Neural crest cell (in vitro differentiated cells): Measurements from ENCODE around the gene IQCN. TPM values are rescaled to one million over a fixed set of nuclear protein-coding genes. Genes with fewer than 3 reads are reported as not detected.

Source experiments
- DNase-seq: peaks from one replicate; pipeline ENCODE4 v3.0.0; 2021; ENCODE audit warnings: low read depth, mixed read lengths, low spot score
- H3K27ac Mint-ChIP-seq: one replicate; pipeline ENCODE4 v1.8.0; 2021; ENCODE audit warnings: mild to moderate bottlenecking, mixed read lengths; ENCODE audit not compliant: unreplicated experiment
- H3K27me3 Mint-ChIP-seq: 2 replicates; pipeline ENCODE4 v1.8.0; 2021; ENCODE audit warnings: low read depth, mild to moderate bottlenecking, mixed read lengths
- H3K36me3 Mint-ChIP-seq: 2 replicates; pipeline ENCODE4 v1.8.0; 2021; ENCODE audit warnings: low read depth, mild to moderate bottlenecking, mixed read lengths
- H3K4me1 Mint-ChIP-seq: 2 replicates; pipeline ENCODE4 v1.8.0; 2021; ENCODE audit warnings: mixed read lengths
- H3K4me3 Mint-ChIP-seq: one replicate; pipeline ENCODE4 v1.8.0; 2021; ENCODE audit warnings: mild to moderate bottlenecking, mixed read lengths
- H3K9me3 Mint-ChIP-seq: 2 replicates; pipeline ENCODE4 v1.8.0; 2021; ENCODE audit warnings: mixed read lengths
- total RNA-seq: library from RNA; stranded (reverse); gene quantifications from 2 replicates; pipeline ENCODE4 v1.2.1, GENCODE V29; 2021
- TF ChIP-seq, protein P1 (sequence below): fragments of 200-600 bp; sonication (generic); conservative IDR thresholded peaks from 2 replicates; pipeline ENCODE4 v1.5.0; 2021; ENCODE audit warnings: antibody characterized with exemption, mild to moderate bottlenecking

IQCN gene
- total RNA-seq, 1 donor from 2014 or later = 2.2 TPM

- H3K27ac Mint-ChIP-seq = peak overlapping the region; percentile 99
Observed at GRCh38 chr19:18279516-18280246, 5.4 kb upstream of the IQCN start.

DNA sequence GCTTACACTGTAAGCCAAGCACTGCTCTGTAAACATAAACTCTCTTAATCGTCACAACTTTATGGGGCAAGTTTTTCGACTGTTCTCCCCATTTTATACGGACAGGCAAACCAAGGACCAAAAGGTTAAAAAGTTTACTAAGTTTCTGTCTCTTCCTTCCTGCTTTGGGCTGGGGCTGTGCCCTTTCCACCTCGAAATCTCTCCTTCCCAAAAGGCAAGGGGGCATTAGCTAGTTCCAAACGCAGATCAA, 4.9 kb upstream of the IQCN start:
- Mint-ChIP-seq H3K27me3 (peaks cover 7% of the 10 kb centered on the region), H3K36me3 (peaks cover 8% of the 10 kb centered on the region), H3K4me3 (peak overlapping the region; percentile 97), H3K4me1 (peaks cover 24% of the 10 kb centered on the region), H3K9me3 (no peaks in the 10 kb centered on the region), H3K27ac (no peak overlapping the region)
- TF ChIP-seq, protein P1, sequence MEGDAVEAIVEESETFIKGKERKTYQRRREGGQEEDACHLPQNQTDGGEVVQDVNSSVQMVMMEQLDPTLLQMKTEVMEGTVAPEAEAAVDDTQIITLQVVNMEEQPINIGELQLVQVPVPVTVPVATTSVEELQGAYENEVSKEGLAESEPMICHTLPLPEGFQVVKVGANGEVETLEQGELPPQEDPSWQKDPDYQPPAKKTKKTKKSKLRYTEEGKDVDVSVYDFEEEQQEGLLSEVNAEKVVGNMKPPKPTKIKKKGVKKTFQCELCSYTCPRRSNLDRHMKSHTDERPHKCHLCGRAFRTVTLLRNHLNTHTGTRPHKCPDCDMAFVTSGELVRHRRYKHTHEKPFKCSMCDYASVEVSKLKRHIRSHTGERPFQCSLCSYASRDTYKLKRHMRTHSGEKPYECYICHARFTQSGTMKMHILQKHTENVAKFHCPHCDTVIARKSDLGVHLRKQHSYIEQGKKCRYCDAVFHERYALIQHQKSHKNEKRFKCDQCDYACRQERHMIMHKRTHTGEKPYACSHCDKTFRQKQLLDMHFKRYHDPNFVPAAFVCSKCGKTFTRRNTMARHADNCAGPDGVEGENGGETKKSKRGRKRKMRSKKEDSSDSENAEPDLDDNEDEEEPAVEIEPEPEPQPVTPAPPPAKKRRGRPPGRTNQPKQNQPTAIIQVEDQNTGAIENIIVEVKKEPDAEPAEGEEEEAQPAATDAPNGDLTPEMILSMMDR = no peak
- no peak for DNase-seq

More at GRCh38 chr19:18279516-18280246, 5.4 kb upstream of the IQCN start:
- peaks cover 7% of the 10 kb centered on the region for H3K27me3 Mint-ChIP-seq
- DNase-seq = peak; percentile 91
- H3K4me3 Mint-ChIP-seq = peak overlapping the region; percentile 97
- peaks cover 27% of the 10 kb centered on the region for H3K4me1 Mint-ChIP-seq
- H3K36me3 Mint-ChIP-seq = peaks cover 8% of the 10 kb centered on the region
- TF ChIP-seq, protein P1 = peak; percentile 93
- H3K9me3 Mint-ChIP-seq = no peaks in the 10 kb centered on the region

GRCh38 chr19:18278521-18279265, 4.4 kb upstream of the IQCN start:
- Mint-ChIP-seq H3K27me3 (peaks cover 7% of the 10 kb centered on the region), H3K4me3 (peak overlapping the region; percentile 97), H3K36me3 (peaks cover 8% of the 10 kb centered on the region), H3K27ac (no peak overlapping the region), H3K9me3 (no peaks in the 10 kb centered on the region), H3K4me1 (peaks cover 24% of the 10 kb centered on the region)
- DNase-seq = no peak
- TF ChIP-seq, protein P1 = peak; percentile 54

DNA sequence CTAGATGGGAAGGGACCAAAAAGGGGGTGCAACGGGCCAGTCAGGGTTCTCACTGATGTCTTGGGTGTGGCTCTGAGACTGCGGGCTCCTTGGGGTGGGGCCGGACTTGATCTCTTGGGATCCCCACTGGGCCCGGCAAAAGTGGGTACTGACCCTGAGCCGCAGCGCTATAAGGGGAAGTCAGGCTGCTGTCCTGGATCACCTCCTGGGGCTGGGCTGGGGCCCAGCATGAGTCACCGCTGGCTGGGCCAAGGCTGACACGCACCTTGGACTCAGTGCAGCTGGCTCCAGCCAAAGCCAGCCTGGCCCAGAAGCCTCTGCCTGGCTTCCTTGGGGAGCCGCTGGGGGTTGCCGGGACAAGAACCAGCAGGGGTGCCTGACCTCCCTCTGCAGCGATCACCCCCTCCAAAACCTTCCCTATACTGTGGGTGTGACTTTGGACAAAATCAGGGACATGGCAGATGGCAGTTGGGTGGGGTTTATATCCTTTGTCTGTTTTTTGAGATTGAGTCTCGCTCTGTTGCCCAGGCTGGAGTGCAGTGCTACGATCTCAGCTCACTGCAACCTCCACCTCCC, 617 bp upstream of the IQCN start:
- peaks cover 6% of the 10 kb centered on the region for H3K27me3 Mint-ChIP-seq
- TF ChIP-seq, protein P1 = no peak
- peak overlapping the region; percentile 41 for H3K4me3 Mint-ChIP-seq
- no peak for DNase-seq
- H3K27ac Mint-ChIP-seq = no peak overlapping the region
- H3K9me3 Mint-ChIP-seq = no peaks in the 10 kb centered on the region
- peaks cover 8% of the 10 kb centered on the region for H3K36me3 Mint-ChIP-seq
- peaks cover 13% of the 10 kb centered on the region for H3K4me1 Mint-ChIP-seq

GRCh38 chr19:18273561-18274218, 562 bp downstream of the IQCN start:
- DNase-seq = no peak
- TF ChIP-seq, protein P1 = no peak
- Mint-ChIP-seq H3K27ac (no peak overlapping the region), H3K9me3 (no peaks in the 10 kb centered on the region), H3K4me3 (no peak overlapping the region), H3K27me3 (no peaks in the 10 kb centered on the region), H3K4me1 (peaks cover 1% of the 10 kb centered on the region), H3K36me3 (peaks cover 1% of the 10 kb centered on the region)
